KG1 (cell line): ENCODE results near the gene SLC35A4.
"Not testable (repeated sequence)": the region's sequence is repeated elsewhere in the genome, so short reads cannot be mapped to it uniquely, and the experiment has no call there.

Source experiments
- DNase-seq: peaks from one replicate; lab custom pipeline; 2025; lab: John Stamatoyannopoulos, UW

The SLC35A4 gene

DNA sequence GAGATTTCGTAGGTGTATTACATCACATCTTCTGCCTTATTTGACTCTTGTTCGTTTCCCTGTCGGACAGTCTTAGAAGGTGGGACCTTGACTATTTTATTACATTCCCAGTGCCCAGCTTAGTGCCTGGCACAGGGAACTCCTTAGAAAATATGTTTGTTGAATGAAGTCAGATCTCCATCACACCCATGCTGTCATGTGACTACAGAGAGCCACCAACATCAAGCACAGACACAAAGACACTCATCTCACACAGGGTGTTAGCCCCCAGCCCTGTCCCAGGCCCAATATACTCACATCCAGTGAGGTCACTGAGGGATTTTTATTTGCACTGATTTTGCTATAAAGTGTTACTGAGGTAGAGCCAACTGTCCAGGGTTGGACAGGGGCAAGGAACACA, 6.7 kb upstream of the SLC35A4 start:
- DNase-seq, result no peak

- DNase-seq, result no peak
Observed at GRCh38 chr5:140558542-140558941, 6.1 kb upstream of the SLC35A4 start.

DNA sequence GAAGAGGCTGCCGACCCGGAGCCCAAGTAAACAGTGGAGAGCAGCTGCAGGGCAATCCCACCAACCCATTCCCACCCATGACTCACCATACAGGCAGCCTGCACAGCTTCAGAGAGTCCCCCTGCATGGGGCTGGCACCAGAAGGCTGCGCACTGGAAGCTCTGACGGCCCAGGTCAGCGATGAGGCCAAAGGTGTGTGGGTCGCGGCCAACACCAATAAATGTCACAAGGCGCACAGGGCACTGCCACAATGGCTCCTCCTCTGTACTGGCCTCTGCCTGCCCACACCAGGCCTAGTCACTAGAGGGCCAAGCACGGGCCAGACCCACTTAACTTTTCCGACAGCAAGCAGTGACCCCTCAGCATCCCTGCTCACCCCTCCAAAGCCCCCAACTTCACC, 4.4 kb upstream of the SLC35A4 start:
- DNase-seq, result no peak

GRCh38 chr5:140561753-140562523, 2.7 kb upstream of the SLC35A4 start:
- DNase-seq, result no peak

DNA sequence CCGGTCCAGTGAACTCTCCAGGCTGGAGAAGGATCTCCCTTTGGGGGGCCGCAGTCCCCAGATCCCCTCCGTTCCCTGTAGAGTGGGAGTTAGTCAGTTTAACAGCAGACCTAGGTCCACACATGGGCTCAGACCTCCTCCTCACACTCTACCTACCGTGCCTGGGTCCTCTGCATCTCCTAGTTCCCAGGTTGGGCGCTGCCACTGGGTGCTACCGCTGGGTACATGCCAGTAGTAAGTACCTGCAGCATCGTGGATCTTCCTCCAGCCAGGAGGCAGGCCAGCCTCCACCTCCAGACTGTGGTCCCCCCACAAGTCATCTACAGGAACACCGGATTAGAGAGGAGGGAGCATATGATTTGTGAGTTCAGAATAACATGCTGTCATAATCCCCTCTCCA, 1.0 kb upstream of the SLC35A4 start:
- DNase-seq, result no peak

- DNase-seq, result no peak
Observed at GRCh38 chr5:140565024-140565779, 574 bp downstream of the SLC35A4 start.

DNA sequence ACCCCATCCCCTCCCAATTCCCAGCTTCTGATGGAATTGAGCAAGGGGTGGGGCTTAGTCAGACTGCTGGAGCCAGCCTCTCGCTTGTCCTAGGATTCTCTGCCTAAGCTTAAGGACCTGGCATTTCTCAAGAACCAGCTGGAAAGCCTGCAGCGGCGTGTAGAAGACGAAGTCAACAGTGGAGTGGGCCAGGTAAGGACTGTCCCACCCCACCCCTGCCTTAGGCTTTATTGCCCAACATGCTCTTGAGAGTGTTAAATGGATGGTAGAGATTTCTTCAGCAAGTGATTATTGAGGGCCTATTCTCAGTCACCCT, 1.1 kb downstream of the SLC35A4 start:
- DNase-seq, result no peak

DNA sequence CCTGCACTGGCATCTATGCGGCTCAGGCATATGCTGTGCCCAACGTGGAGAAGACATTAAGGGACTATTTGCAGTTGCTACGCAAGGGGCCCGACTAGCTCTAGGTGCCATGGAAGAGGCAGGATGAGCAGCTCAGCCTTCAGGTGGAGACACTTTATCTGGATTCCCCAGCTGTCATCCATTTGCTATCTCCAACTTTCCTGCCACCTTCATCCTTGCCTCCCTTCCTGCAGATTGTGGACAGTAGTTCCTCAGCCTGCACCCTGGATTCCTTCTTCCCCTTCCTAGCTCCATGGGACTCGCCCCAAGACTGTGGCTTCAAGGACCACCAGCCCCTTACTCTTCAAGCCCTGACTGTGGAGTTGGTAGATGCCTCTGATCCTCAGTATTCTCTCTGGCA, 2.0 kb downstream of the SLC35A4 start:
- no peak for DNase-seq

- no peak for DNase-seq
Observed at GRCh38 chr5:140567136-140567818, 2.6 kb downstream of the SLC35A4 start.

DNA sequence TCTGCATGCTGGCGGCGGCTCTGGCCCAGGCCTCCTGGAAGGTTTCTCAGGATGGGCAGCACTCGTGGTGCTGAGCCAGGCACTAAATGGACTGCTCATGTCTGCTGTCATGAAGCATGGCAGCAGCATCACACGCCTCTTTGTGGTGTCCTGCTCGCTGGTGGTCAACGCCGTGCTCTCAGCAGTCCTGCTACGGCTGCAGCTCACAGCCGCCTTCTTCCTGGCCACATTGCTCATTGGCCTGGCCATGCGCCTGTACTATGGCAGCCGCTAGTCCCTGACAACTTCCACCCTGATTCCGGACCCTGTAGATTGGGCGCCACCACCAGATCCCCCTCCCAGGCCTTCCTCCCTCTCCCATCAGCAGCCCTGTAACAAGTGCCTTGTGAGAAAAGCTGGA, 3.2 kb downstream of the SLC35A4 start:
- DNase-seq, result no peak

- DNase-seq, result no peak
Observed at GRCh38 chr5:140568443-140569063, 3.9 kb downstream of the SLC35A4 start.

- no peak for DNase-seq
Observed at GRCh38 chr5:140569197-140569596, 4.6 kb downstream of the SLC35A4 start.

DNA sequence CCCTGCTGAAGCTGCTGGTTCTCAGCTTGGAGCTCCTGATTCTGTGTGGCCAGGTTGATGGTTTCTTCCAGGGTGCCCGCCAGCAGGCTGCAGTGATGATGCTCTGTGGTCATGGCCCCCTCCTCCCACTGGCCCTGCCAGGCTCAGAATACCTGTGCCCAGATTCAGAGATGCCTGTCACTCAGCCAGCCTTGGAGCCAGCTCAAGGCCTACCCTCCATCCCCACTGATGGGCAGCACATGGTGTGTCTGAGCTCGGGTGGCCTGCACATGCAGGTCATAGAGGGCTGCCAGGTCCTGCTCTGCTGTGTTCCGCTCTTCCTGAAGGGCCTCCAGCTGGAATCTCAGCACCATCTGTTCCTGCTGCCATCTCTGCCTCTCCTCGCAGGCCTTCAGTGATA, 5.4 kb downstream of the SLC35A4 start:
- DNase-seq, result no peak

DNA sequence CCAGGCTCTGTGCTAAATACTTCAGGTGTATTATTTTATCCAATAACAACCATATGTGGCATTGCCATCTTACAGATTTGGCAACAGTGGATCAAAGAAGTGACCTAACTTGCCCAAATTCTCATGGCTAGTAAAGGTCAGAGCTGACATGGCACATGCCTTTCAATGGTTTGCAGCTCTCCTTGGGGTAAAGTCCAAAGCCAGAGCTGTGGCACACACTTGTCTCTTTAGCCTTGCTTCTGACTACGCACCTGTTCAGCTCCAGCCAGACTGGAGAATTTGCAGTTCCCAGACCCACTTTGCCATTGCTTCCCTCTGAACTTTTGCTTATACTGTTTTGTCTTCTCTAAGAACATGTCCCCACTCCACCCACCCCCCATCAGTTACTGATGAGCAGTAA, 5.9 kb downstream of the SLC35A4 start:
- no peak for DNase-seq

- no peak for DNase-seq
Observed at GRCh38 chr5:140571105-140571504, 6.5 kb downstream of the SLC35A4 start.

DNA sequence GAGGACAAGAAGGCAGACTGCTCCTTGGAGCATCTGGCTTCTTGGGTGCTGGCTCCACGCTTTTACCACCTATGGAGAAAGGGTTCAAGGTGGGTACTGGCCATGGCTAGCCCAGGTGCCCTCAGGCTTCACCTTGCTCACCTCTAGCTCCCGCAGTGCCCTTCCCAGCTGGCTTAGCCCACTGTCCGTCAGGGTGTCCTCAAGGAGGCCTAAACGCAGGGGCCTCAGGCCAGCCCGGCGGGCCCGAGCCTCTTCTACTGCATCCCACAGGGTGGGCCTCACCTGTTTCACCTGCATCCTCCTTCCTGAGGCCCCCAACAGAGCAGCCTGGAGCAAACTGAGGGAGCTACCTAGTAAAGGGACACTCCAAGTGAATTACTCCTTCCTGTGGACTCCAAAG, 9.1 kb downstream of the SLC35A4 start:
- DNase-seq, result no peak

GRCh38 chr5:140574165-140574564, 9.5 kb downstream of the SLC35A4 start:
- no peak for DNase-seq

- no peak for DNase-seq
Observed at GRCh38 chr5:140575309-140575708, 10.7 kb downstream of the SLC35A4 start.

DNA sequence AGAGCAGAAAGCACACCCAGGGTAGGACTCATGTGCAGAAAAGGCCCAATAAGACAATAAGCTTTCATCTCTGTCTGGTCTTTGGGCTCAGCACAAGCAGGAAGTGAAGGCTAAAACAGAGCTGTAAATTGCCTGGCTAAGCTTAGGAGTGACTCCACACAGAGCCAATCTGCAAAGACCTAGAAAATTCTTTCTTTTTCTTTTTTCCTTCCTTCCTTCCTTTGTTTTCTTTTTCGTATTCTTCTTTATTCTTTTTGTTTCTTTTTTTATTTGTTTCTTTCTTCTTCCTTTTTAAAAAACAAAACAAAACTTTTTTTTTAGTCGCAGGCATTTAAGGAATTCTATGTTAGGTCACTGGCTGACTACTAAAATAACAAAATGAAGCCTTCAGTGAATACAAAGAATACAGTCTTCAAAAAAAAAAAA, 12.2 kb downstream of the SLC35A4 start:
- DNase-seq, result no peak

DNA sequence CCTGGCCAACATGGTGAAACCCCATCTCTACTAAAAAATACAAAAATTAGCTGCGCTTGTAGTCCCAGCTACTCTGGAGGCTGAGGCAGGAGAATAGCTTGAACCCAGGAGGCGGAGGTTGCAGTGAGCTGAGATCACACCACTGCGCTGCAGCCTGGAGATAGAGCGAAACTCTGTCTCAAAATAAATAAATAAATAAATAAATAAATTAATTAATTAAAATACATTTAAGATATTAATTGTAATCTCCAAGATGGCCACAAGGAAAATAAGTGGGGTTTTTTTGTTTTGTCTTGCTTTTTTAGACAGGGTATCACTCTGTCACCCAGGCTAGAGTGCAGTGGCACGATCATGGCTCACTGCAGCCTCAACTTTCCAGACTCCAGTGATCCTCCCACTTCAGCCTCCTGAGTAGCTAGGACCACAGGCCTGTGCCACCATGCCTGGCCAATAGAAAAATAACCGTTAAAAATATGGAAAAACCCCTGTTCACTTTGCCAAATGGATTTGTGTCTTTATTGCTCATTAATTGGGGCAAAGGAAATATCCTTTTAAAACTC, 14.6 kb downstream of the SLC35A4 start:
- not testable (repeated sequence) for DNase-seq

- DNase-seq, result no peak
Observed at GRCh38 chr5:140587495-140587894, 22.9 kb downstream of the SLC35A4 start.

- no peak for DNase-seq
Observed at GRCh38 chr5:140588311-140589070, 23.9 kb downstream of the SLC35A4 start.
